Measurements from ENCODE around the gene TSNAXIP1.
A peak's percentile ranks its signal among the peaks of the same experiment; 100 is the strongest.
"Not testable (repeated sequence)": the region's sequence is repeated elsewhere in the genome, so short reads cannot be mapped to it uniquely, and the experiment has no call there.

Gene TSNAXIP1

DNA sequence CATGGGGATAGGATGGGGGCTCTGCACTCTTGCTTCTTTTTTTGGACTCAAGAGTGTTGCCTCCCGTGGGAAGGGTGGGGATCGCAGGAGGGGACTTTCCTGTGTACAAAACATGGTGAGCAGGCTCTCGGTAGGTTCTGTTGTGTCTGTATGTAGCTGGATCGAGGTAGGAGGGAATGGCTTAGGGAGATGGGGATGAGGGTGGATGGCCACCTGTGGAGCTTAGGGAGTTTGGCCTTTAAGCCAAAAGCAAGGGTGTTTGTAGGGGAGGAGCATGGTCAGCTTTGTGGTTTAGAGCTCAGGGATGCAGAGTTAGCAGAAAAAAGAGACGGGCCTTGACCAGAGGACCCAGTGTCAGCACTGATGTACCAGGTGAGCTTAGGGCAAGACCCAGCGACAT, 55.2 kb downstream of the TSNAXIP1 start:
- DNase-seq (ENCODE audit: low read depth): no peak

DNA sequence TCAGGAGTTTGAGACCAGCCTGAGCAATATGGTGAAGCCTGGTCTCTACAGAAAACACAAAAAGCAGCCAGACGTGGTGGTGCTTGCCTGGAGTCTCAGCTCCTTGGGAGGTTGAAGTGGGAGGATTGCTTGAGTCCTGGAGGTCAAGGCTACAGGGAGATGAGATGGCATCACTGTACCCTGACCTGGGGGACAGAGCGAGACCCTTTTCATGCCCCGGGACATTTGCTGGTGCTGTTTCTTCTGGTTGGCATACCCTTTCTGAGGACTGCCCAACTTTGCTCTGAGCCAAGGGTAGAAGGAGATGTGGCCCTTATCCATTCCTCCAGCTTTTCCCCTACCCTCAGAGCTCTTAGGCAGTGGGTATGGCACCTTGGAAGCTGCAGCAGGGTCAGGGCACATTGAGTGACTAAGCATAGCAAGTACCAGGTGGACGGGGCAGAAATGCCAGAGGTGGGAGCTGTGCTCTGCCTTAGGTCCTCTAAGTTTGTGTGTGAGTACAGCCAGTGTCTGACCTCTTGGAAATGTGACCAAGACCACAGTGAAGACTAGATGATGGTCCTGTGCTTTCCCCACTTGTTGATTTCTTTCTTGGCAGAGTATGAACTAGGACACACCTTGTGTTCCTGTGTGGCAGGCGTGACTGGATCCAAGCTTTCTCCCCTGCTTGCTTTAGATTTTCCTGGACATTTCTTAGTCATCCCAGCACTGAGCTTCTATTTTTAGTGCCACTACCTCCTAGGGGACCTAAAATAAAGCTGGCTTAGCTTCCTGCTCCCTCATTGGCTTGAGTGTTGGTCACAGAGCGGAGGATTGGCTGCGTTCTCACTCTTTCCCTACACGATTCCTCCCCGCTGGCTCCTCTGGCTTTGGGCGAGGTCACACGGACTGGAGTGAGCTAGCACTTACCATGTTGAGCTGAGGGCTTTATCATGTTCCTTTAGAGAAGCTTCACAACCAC, 56.2 kb downstream of the TSNAXIP1 start:
- no peak for DNase-seq (ENCODE audit: low read depth)

DNA sequence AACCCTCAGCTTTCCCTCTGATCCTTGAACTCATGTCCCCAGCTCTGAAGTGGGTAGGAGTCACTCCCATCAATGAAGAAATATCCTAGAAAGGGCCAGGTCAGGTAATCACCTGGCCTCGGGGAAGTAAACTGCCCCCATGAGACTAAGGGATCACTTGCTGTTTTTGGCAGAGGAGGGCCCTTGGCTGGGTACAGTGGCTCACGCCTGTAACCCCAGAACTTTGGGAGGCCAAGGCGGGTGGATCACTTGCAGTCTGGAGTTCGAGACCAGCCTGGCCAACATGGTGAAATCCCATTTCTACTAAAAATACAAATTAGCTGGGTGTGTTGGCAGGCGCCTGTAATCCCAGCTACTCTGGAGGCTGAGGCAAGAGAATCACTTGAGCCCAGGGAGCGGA, 57.4 kb downstream of the TSNAXIP1 start:
- DNase-seq (ENCODE audit: low read depth): not testable (repeated sequence)

DNA sequence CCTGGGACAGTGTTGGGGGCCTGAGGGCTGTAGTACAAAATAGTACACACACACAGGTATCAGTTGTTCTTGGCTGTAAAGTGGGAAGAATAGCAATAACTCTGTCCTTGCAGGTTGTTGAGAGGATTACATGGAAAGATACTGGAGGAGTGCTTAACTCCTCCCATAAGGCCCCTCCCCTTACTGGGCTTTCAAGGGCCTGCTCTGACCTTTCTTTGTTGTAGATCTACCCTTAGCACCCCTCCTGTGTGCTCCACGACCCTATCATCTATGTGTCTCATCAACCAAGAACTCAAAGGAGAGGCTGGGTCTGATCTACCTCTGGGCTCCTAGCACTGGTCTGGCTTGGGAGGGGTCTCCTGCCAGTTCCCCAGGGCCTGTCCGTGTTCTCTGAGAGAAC, 57.9 kb downstream of the TSNAXIP1 start:
- DNase-seq (ENCODE audit: low read depth): no peak

DNA sequence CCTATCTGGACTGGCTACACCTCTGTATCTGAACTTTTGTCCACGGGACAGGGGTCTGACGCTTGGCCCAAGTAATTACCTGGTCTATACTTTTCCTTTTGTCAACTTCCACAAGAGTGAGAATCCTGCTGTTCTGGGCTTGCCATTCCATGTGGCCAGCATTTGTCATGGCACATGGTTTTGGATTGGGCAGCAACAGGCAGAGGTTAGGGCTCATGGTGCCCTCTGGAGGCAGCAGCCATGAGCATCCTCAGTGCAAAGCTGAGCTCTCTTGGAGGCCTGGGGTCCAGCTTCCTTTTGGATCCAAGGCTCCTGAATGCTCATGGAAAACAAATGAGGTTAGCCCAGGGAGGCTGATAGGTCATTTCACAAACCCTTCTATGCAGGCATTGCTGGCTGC, 58.6 kb downstream of the TSNAXIP1 start:
- no peak for DNase-seq (ENCODE audit: low read depth)

DNA sequence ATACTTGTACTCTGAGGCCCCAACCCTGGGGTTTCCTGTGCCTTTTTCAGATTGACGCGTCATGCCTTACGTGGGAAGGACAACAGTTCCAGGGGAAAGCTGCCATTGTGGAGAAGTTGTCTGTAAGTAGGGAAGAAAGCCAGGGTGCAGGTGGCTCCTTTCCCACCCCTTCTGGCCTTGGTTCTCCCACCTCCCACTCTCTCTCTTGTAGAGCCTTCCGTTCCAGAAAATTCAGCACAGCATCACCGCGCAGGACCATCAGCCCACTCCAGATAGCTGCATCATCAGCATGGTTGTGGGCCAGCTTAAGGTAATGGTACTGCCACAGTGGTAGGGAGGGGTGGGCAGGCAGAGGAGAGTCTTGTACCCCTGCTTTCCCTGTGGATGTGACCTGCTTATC, 61.6 kb downstream of the TSNAXIP1 start:
- DNase-seq (ENCODE audit: low read depth): no peak

DNA sequence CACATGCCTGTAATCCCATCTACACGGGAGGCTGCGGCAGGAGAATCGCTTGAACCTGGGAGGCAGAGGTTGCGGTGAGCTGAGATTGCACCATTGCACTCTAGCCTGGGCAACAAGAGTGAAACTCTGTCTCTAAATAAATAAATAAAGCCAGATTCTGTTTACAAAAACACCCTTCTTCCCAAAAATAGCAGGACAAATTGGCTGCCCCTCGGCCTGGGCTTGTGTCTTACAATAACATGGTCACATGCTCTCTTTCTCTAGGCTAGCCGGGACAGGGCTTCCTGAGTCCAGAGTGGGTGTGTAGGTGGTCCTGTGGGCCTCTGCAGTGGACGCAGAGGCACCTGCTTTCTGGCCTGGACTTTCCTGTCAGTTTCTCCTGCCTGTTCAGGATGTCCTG, 63.0 kb downstream of the TSNAXIP1 start:
- DNase-seq (ENCODE audit: low read depth): no peak

DNA sequence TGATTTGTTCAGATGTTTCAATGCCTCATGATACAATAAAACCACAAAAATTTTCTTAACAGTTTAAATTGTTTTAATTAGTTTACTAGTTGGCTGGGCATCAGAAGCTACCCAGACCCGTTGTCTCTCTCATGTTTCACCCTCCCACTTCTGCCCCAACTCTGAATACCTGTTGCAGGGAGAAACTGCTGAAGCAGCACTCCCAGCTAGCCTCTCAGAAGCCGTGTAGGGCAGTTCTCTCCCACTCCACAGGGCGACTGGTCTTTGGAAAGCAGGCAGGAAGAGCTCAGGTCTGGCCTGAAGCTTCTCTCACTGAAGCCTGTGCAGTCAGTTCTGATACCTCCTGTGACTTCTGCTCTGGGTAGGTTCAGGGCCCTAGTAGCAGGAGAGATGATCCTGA, 64.6 kb downstream of the TSNAXIP1 start:
- DNase-seq (ENCODE audit: low read depth): no peak

DNA sequence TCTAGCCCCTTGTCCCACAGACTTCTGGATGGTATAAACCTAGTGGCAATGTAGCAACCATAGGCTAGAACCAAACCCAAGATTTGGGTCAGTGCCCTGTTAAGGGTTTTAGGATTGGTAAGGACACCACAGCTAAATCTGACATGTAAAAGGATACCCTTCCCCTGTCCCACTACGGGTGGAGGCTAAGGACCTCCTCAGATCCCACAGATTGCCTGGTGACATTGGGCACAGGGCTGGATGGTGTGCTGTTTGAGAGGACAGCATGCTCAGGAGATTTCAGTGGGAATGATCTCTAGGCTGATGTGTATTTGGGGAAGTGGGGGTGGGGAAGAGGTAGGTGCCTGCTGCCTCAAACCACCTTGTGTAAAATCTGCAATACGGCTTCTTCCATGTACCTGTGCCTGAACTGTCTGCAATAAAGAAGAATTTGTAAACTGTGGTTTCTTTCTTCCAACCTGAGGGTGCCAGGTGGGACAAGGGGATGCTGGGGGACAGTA, 65.5 kb downstream of the TSNAXIP1 start:
- DNase-seq (ENCODE audit: low read depth): no peak

DNA sequence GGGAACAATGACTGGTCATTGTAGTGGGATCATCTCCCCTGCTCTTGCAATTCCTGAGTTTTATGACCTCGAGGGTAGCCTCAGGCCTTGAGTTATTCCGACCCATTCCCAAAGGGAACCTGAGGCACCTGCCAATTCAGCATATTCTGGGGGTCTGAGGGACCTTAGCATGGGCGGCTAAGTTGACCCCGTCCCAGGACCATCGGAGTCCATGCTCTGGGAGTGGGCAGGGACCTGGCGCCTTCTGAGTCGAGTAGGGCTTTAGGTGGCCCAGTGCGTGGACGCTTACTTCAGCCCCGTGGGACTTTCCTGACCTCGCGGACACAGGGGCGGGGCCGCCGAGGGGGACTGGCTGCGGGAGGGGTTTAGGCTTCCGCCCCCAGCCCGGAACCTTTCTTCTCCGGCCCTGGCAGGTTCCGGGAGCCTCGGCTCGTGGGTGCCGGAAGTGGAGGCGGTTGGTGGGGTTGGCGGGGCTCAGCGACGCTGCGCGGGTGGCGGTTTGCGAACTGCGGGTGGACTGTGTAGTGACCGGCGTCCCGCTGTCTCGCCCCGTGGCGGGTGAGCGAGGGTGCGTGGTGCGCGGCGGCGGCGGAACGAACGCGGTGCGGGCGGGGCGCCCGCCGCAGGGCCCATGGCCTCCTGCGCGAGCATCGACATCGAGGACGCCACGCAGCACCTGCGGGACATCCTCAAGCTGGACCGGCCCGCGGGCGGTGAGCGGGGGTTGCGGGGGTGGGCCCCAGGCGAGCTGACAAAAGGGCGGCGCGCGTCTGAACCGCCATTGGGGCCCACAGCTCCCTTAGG, 66.1 kb downstream of the TSNAXIP1 start, which contains the start of gene EDC4:
Gene EDC4, plus strand, starts transcription at position 422 of the 804 bp plus-strand sequence. Its CDS starts 210 bp downstream, at position 632.
- DNase-seq (ENCODE audit: low read depth): peak; percentile 56

DNA sequence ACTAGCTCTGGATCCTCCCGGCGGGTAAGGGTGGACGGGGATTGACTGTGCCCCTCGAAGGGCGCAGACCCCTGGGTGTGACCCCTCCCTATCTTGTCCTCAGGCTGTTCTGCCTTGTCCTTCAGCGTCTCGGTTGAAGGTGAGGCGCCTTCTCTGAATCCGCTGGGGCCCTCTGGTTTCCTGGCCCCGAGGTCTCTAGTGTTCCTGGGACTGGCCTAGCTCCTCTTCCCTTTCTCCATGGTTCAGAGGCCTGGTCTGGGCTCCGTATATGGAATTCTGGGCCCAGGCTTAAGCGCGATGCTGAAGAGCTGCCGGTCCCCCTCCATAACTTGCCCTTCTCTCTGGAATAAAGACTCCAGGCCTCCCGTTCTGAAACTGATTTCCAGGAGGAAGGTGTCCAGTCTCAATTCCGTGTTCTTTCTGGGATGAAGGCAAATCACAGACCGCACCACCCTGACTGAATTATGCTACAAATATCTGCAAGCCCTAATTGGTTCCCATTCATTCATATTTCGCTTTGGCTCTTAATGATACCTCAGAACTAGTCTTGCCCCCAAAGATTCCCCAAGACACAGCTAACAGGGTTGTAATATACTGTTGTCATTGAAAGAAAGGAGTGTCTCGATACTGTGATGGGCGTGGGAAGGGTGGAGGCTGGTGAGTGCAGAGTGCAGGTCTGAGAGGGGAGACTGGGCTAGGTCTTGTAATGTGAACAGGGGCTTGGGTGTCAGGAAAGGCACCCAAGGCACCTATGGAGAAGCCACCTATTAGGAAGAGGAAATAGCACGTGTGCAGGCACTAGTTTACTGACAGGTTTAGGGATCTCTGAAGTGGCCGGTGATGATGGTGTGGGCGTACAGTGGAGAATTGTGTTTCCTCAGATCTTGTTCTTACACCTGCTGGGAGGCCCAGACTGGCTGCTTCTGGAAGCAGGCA, 67.0 kb downstream of the TSNAXIP1 start:
- no peak for DNase-seq (ENCODE audit: low read depth)

DNA sequence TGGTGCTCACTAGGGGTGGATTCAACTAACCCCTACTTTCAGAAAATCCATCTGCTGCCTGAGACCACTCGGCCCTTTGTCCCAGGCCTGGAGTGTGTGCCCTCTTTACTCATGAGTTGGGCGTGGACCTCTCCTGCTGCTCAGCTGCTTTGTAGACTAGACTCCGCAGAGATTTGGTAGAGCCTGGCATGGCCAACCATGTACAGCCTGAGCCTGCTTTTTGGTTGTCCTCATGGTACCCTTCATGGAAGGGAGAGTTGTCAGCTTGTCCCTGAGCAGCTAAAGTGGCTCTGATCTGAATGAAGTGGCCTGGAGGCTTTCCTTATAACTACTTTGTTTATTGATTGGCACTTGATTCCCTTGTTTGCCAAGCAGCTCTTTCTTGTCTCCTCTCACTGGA, 67.7 kb downstream of the TSNAXIP1 start:
- no peak for DNase-seq (ENCODE audit: low read depth)

DNA sequence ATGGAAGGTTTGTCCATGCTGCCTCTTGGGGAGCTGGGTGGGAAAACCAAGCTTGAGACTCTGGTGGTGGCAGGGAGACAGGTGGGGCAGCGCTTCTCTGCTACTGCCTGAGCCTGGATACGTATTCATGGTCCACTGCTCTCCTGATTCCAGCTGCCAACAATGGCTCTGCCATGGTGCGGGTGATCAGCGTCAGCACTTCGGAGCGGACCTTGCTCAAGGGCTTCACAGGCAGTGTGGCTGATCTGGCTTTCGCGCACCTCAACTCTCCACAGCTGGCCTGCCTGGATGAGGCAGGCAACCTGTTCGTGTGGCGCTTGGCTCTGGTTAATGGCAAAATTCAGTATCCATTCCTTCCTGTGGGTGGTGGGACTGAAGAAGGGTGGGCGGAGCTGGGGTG, 70.4 kb downstream of the TSNAXIP1 start:
- no peak for DNase-seq (ENCODE audit: low read depth)

Measured in GM04504 (cell line).